Smooth muscle cell (in vitro differentiated cells): Measurements from ENCODE around the gene APOL5. TPM values are rescaled to one million over a fixed set of nuclear protein-coding genes. Genes with fewer than 3 reads are reported as not detected.

Experiments
- DNase-seq: peaks from one replicate; lab custom pipeline; 2025; ENCODE audit not compliant: unreplicated experiment; lab: John Stamatoyannopoulos, UW
- H2AFZ ChIP-seq: fragments of 200-600 bp; sonication (generic); 2 replicates; pipeline ENCODE4 v1.6.0; 2016; ENCODE audit warnings: antibody characterized with exemption, low read depth, mild to moderate bottlenecking
- H3F3A ChIP-seq: fragments of 200-600 bp; sonication (generic); 2 replicates; pipeline ENCODE4 v1.6.0; 2017; ENCODE audit warnings: antibody characterized with exemption, low read depth
- H3K27ac ChIP-seq: fragments of 200-600 bp; sonication (generic); 2 replicates; pipeline ENCODE4 v1.5.1; 2016; ENCODE audit warnings: low read depth, mild to moderate bottlenecking
- H3K27me3 ChIP-seq: fragments of 200-600 bp; sonication (generic); 2 replicates; pipeline ENCODE4 v1.6.1; 2016; ENCODE audit warnings: low read depth, mild to moderate bottlenecking
- H3K36me3 ChIP-seq: fragments of 200-600 bp; sonication (generic); 2 replicates; pipeline ENCODE4 v1.5.1; 2016; ENCODE audit warnings: low read depth
- H3K4me1 ChIP-seq: fragments of 200-600 bp; sonication (generic); 2 replicates; pipeline ENCODE4 v1.5.1; 2016; ENCODE audit warnings: low read depth
- H3K4me2 ChIP-seq: fragments of 200-600 bp; sonication (generic); 2 replicates; pipeline ENCODE4 v1.6.0; 2016; ENCODE audit warnings: mild to moderate bottlenecking
- H3K4me3 ChIP-seq: fragments of 200-600 bp; sonication (generic); 2 replicates; pipeline ENCODE4 v1.5.1; 2016; ENCODE audit warnings: mild to moderate bottlenecking
- H3K79me2 ChIP-seq: fragments of 200-600 bp; sonication (generic); 2 replicates; pipeline ENCODE4 v1.6.0; 2016; ENCODE audit warnings: low read depth, mild to moderate bottlenecking
- H3K9ac ChIP-seq: fragments of 200-600 bp; sonication (generic); 2 replicates; pipeline ENCODE4 v1.6.0; 2016; ENCODE audit warnings: low read depth
- H3K9me3 ChIP-seq: fragments of 200-600 bp; sonication (generic); replicated peaks from 2 replicates; pipeline ENCODE4 v1.5.1; 2016; ENCODE audit warnings: low read depth
- H4K20me1 ChIP-seq: fragments of 200-600 bp; sonication (generic); 2 replicates; pipeline ENCODE4 v1.6.0; 2016; ENCODE audit warnings: low read depth
- CTCF ChIP-seq: fragments of 200-600 bp; sonication (generic); IDR thresholded peaks from 2 replicates; pipeline ENCODE4 v1.5.1; 2017; ENCODE audit warnings: borderline replicate concordance, mild to moderate bottlenecking, antibody characterized with exemption; ENCODE audit not compliant: insufficient read depth, poor library complexity, severe bottlenecking
- WGBS: methylation state at CpG from one replicate; pipeline ENCODE4 v1.1.7; 2016; ENCODE audit warnings: low lambda C conversion rate; 5-methylcytosine and 5-hydroxymethylcytosine counted together
- polyA plus RNA-seq: library from polyadenylated mRNA; unstranded; fragments of >200 nt; fragmentation: Nextera tagmentation; extraction: Ambion mirVana; gene quantifications from 2 replicates; pipeline ENCODE4 v1.2.1, GENCODE V29; 2016
- total RNA-seq: library from RNA; depleted of rRNA; stranded (reverse); fragments of >200 nt; gene quantifications from 2 replicates; pipeline ENCODE4 v1.2.3, GENCODE V29; 2014

The APOL5 gene
- total and polyA plus RNA-seq, 2 experiments from 2014 or later, result not detected

GRCh38 chr22:35752863-35753189 lies 35.2 kb downstream of the APOL5 start:
- no peak for DNase-seq
- no peaks in the 10 kb centered on the region for H3F3A ChIP-seq
- TF ChIP-seq CTCF, result no peak
- peaks cover 40% of the 10 kb centered on the region for H3K4me1 ChIP-seq
- peaks cover 37% of the 10 kb centered on the region for H4K20me1 ChIP-seq
- H3K27me3 ChIP-seq, result no peaks in the 10 kb centered on the region
- H2AFZ ChIP-seq, result no peak overlapping the region
- 81% methylated on average over 3 of the region's 3 CpGs for WGBS
- no peak overlapping the region for H3K27ac ChIP-seq
- H3K4me2 ChIP-seq, result no peak overlapping the region
- no peaks in the 10 kb centered on the region for H3K79me2 ChIP-seq
- no peak overlapping the region for H3K4me3 ChIP-seq
- no peaks in the 10 kb centered on the region for H3K36me3 ChIP-seq
- H3K9me3 ChIP-seq, result no peaks in the 10 kb centered on the region
- no peak overlapping the region for H3K9ac ChIP-seq

DNA sequence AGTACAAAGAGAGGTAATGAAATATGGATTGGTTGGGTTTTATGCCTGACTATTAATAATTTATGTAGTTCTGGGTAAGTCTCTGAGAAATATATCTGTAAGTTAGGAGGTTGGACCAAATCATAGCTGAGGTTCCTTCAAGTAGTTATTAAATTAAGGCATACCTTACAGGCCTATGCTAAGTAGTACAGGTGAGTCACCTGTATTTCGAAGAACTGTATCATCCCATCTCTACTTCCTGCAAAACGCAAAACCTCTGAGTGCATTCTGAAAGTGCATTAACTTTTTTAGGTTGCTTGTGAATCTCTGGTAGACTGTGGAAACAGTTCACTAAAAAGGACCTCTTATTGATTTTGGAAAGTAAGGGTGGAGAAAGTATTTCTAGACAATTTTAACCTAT lies 37.1 kb downstream of the APOL5 start:
- no peak for TF ChIP-seq CTCF
- Histone ChIP-seq H3K27me3 (no peaks in the 10 kb centered on the region), H3K9me3 (no peaks in the 10 kb centered on the region), H4K20me1 (peaks cover 23% of the 10 kb centered on the region), H3K27ac (no peak overlapping the region), H3K79me2 (no peaks in the 10 kb centered on the region), H3K4me1 (peaks cover 27% of the 10 kb centered on the region), H3K9ac (no peak overlapping the region), H3K36me3 (peaks cover 7% of the 10 kb centered on the region), H2AFZ (no peak overlapping the region), H3F3A (no peaks in the 10 kb centered on the region), H3K4me2 (no peak overlapping the region), H3K4me3 (no peak overlapping the region)
- DNase-seq, result no peak
- WGBS, result 78% methylated on average over 2 of the region's 2 CpGs

- Histone ChIP-seq H3K36me3 (peaks cover 18% of the 10 kb centered on the region), H3K27ac (no peak overlapping the region)
Observed at GRCh38 chr22:35756722-35757121, 39.0 kb downstream of the APOL5 start.

More at GRCh38 chr22:35756722-35757121, 39.0 kb downstream of the APOL5 start:
- Histone ChIP-seq H3K4me3 (no peak overlapping the region), H3F3A (no peaks in the 10 kb centered on the region), H3K9me3 (no peaks in the 10 kb centered on the region), H4K20me1 (peaks cover 14% of the 10 kb centered on the region), H3K27me3 (no peaks in the 10 kb centered on the region), H2AFZ (no peak overlapping the region), H3K79me2 (no peaks in the 10 kb centered on the region), H3K4me2 (no peak overlapping the region), H3K9ac (no peak overlapping the region), H3K4me1 (peaks cover 17% of the 10 kb centered on the region)
- WGBS, result 100% methylated on average over 1 of the region's 1 CpG
- no peak for TF ChIP-seq CTCF
- no peak for DNase-seq
